Muscle layer of colon (tissue), 2 donors: ENCODE data around the gene TECR.
"Not testable (repeated sequence)": the region's sequence is repeated elsewhere in the genome, so short reads cannot be mapped to it uniquely, and the experiment has no call there.

Experiments used
- H3K27ac ChIP-seq: one replicate; pipeline ENCODE4 v1.7.0; 2013; ENCODE audit warnings: low read depth, mild to moderate bottlenecking, low read length, moderate library complexity
- H3K27me3 ChIP-seq, 2 donors: one replicate each; pipeline ENCODE4 v1.7.0; 2013; ENCODE audit warnings: low read length in 2 of 2, mild to moderate bottlenecking in 2 of 2; ENCODE audit not compliant: insufficient read depth in 2 of 2, control insufficient read depth in 1 of 2
- H3K36me3 ChIP-seq: one replicate; pipeline ENCODE4 v1.7.0; 2013; ENCODE audit warnings: mild to moderate bottlenecking, low read length; ENCODE audit not compliant: insufficient read depth
- H3K4me1 ChIP-seq: one replicate; pipeline ENCODE4 v1.7.0; 2013; ENCODE audit warnings: mild to moderate bottlenecking, low read length; ENCODE audit not compliant: insufficient read depth
- H3K4me3 ChIP-seq, 2 donors: one replicate each; pipeline ENCODE4 v1.7.0; 2013; ENCODE audit warnings: low read length in 2 of 2, low read depth in 1 of 2, mild to moderate bottlenecking in 1 of 2, moderate library complexity in 1 of 2
- H3K9ac ChIP-seq: one replicate; pipeline ENCODE4 v1.7.0; 2013; ENCODE audit warnings: low read length
- H3K9me3 ChIP-seq: one replicate; pipeline ENCODE4 v1.7.0; 2013; ENCODE audit warnings: mild to moderate bottlenecking, low read length
- donor health status: abdominal sarcoma.
- donor health status: Adenocarcinoma of cecum.

Gene TECR

GRCh38 chr19:14558370-14559066, 29.1 kb downstream of the TECR start:
- H3K4me3 ChIP-seq: no peak overlapping the region
- H3K36me3 ChIP-seq: no peaks in the 10 kb centered on the region
- H3K4me1 ChIP-seq: peaks cover 5% of the 10 kb centered on the region
- no peaks in the 10 kb centered on the region for H3K27me3 ChIP-seq
- H3K27ac ChIP-seq: no peak overlapping the region
- H3K9me3 ChIP-seq: no peaks in the 10 kb centered on the region
- no peak overlapping the region for H3K9ac ChIP-seq

DNA sequence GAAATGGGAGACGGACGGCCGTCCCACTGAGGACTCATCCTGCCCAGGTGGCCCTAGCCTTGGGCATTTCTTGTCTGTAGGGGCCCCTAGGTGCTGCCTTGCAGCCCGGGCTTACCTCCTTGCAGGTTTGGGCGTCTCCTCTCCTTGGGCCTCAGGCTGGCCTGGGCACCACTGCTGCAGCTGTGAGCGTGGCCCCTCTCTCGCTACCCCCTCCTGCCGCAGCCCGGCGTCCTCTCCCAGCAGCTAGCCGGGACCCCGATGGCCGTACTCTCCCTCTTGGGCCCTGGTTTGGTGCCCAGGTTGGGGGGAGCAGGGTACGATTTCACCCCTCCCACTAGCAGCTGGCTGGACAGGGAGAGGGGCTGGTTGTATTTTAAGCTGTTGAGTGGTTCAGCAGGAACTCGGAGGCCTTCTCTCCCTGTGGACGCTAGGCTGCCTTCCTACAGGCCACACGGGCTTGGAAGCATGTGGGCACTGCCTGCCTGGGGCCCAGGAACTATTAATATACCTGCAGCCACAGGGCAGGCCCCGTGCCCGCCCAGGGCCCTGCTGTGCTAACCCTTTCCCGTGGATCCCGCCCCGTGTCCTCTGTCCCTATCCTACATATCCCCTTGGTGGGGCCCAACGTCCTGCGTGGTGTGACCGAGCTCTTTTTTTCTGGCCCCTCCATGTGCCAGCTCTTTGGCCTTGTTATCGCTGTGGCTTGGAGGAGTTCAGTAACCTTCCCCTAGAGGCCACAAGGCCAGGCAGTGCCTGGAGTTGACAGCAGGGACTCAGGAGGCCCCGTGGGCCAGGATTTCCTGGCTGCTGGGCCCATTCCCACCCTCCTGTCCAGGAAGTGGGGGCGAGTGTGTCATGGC, 30.8 kb downstream of the TECR start:
- Histone ChIP-seq H3K9ac (no peak overlapping the region), H3K4me1 (peaks cover 5% of the 10 kb centered on the region), H3K27ac (no peak overlapping the region), H3K27me3 (no peaks in the 10 kb centered on the region), H3K36me3 (no peaks in the 10 kb centered on the region), H3K9me3 (no peaks in the 10 kb centered on the region), H3K4me3 (no peak overlapping the region)

DNA sequence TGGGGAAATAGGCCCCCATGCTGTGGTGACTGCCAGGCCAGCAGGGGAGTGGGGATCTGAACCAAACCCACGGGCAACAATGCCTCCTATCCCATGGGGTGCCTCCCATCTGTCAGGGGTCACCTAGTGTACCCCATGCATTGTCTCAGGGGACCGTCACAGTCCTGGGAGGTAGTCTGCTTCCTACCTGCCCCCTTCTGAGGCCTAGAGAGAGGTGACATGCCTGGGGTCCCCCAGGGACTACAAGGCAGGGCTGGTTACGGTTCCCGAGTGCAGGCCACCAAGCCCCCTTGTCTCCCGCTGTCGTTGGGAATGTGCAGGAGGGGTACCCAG, 31.3 kb downstream of the TECR start:
- Histone ChIP-seq H3K4me1 (peaks cover 5% of the 10 kb centered on the region), H3K27ac (no peak overlapping the region), H3K9me3 (no peaks in the 10 kb centered on the region), H3K27me3 (no peaks in the 10 kb centered on the region), H3K36me3 (no peaks in the 10 kb centered on the region), H3K9ac (no peak overlapping the region), H3K4me3 (no peak overlapping the region)

DNA sequence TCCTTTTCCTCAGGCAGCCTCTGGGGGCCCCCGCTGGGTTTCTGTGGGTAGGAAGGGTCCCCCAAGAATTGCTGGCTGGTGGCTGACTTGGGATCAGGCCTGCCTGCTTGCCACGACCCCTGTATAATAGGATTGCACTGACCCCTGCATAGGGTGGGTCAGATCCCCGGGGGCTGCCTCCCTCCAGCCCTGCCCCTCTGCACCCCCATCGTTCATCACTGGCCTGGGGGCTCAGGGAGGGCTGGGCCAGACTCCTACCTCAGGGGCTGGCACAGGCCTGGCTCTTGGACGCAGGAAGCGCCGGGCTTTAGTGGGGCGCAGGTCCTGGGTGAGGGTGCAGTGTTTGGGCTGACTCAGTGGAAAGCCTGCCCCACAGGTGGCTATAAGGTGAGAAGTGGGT, 31.9 kb downstream of the TECR start:
- Histone ChIP-seq H3K36me3 (peaks cover 5% of the 10 kb centered on the region), H3K9ac (no peak overlapping the region), H3K9me3 (no peaks in the 10 kb centered on the region), H3K27ac (no peak overlapping the region), H3K27me3 (no peaks in the 10 kb centered on the region), H3K4me1 (peaks cover 5% of the 10 kb centered on the region), H3K4me3 (no peak overlapping the region)

DNA sequence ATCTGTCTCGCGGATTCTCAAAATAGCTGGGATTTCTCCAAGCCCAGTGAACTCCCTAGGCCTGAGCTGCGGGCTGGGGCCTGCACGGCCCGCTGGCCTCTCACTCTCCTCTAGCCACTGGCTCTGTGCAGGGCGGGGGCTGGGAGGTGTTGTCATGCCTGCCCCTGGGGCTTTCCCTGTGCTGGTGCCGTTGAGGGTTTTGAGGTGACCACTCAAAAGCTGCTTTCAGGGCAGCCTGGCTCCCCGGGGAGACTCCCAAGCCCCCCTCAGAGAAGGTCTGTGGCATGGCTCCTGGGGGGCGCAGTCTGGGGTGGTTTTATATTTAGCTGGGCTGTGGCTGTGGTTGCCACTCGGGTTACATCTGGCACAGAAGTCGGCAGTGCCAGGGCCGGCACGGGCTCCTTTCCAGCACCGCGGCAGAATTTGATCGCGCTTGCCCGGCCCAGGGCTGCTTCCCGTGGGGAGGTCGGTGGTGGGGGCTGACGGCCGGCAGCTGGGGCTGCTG, 32.5 kb downstream of the TECR start:
- H3K36me3 ChIP-seq: peaks cover 5% of the 10 kb centered on the region
- no peak overlapping the region for H3K9ac ChIP-seq
- no peak overlapping the region for H3K27ac ChIP-seq
- no peak overlapping the region for H3K4me3 ChIP-seq
- H3K9me3 ChIP-seq: no peaks in the 10 kb centered on the region
- H3K4me1 ChIP-seq: no peaks in the 10 kb centered on the region
- H3K27me3 ChIP-seq: no peaks in the 10 kb centered on the region

- Histone ChIP-seq H3K4me1 (no peaks in the 10 kb centered on the region), H3K4me3 (no peak overlapping the region), H3K36me3 (peaks cover 5% of the 10 kb centered on the region), H3K27ac (no peak overlapping the region), H3K9ac (no peak overlapping the region), H3K9me3 (no peaks in the 10 kb centered on the region), H3K27me3 (no peaks in the 10 kb centered on the region)
Observed at GRCh38 chr19:14562660-14563589, 33.5 kb downstream of the TECR start.

DNA sequence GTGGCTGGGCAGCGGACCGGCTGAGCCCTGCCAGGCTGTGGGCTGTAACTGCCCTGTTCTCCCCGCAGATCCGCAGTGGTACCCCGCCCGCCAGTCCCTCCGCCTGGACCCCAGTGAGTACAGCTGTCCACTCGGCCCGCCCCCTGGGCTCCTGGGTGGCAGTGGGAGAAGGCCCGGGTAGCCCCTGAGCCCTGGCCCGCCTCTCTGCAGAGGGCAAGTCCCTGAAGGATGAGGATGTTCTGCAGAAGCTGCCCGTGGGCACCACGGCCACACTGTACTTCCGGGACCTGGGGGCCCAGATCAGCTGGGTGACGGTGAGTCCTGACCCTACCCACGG, 34.2 kb downstream of the TECR start:
- Histone ChIP-seq H3K4me1 (no peaks in the 10 kb centered on the region), H3K9me3 (no peaks in the 10 kb centered on the region), H3K27me3 (no peaks in the 10 kb centered on the region), H3K27ac (no peak overlapping the region), H3K36me3 (peaks cover 5% of the 10 kb centered on the region), H3K4me3 (no peak overlapping the region), H3K9ac (no peak overlapping the region)

GRCh38 chr19:14563989-14564651, 34.7 kb downstream of the TECR start:
- no peak overlapping the region for H3K9ac ChIP-seq
- H3K9me3 ChIP-seq: no peaks in the 10 kb centered on the region
- H3K27me3 ChIP-seq: no peaks in the 10 kb centered on the region
- H3K36me3 ChIP-seq: peaks cover 5% of the 10 kb centered on the region
- H3K4me1 ChIP-seq: no peaks in the 10 kb centered on the region
- no peak overlapping the region for H3K4me3 ChIP-seq
- H3K27ac ChIP-seq: no peak overlapping the region

DNA sequence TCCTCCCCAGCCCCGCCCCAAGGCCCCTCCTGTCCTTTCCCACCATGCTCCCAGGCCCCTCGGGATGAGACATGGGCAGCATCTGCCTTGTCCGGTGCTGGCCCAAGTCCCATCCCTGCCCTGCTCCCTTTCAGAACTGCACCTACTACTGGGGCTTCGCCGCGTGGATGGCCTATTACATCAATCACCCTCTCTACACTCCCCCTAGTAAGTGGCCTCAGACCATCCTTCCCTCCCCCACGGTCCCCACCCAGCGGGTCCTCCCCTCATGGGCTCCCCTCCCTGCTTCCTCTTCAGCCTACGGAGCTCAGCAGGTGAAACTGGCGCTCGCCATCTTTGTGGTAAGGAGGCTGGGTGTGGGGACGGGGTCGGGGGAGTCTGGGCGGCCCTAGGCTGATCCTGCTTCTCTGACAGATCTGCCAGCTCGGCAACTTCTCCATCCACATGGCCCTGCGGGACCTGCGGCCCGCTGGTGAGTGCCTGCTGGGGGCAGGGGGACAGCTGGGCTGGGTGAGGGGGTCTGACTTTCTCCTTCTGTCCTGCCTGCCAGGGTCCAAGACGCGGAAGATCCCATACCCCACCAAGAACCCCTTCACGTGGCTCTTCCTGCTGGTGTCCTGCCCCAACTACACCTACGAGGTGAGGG, 35.4 kb downstream of the TECR start:
- not testable (repeated sequence) for H3K27ac ChIP-seq, H3K4me1 ChIP-seq, H3K4me3 ChIP-seq, H3K9ac ChIP-seq, H3K9me3 ChIP-seq, H3K27me3 ChIP-seq
- peaks cover 12% of the 10 kb centered on the region for H3K36me3 ChIP-seq

DNA sequence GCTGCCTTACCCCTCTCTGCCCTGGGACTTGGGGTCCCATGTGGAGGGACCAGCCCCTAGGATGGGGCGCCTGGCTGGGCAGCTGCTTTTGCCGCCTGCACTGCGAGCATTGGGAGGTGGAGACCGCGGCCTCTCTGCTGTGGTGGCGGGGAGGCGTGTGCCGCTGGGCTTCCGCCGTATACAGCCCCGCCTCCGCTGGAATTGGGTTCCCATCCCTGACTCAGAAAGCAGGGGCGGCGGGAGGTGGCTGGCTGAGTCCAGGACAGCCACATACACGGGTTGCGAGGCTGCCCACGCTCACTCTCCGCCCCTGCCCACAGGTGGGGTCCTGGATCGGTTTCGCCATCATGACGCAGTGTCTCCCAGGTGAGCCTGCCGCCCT, 35.9 kb downstream of the TECR start:
- no peaks in the 10 kb centered on the region for H3K27me3 ChIP-seq
- no peak overlapping the region for H3K4me3 ChIP-seq
- no peak overlapping the region for H3K27ac ChIP-seq
- no peaks in the 10 kb centered on the region for H3K4me1 ChIP-seq
- H3K9me3 ChIP-seq: no peaks in the 10 kb centered on the region
- H3K9ac ChIP-seq: no peak overlapping the region
- peaks cover 12% of the 10 kb centered on the region for H3K36me3 ChIP-seq
